Measurements from ENCODE around the gene UBLCP1.

Gene UBLCP1

DNA sequence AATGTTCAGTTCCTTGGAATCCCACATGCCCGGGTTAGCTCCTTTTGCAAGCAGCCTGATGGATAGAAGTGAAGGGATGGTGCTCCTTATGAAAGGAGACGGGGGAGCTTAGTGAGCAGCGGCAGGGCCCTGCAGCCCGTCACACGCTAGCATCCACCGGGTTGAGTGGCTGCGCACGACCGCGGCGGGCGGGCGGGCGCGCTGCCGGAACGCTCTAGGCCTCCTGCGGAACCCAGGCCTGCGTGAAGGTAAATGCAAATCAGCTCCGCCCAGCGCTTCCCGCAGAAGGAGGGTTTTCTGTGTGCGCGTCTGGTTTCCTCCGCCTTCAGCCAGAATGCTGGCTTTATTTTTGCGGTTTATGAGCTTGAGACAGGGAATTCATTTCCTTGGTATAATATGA is 47.4 kb downstream of the UBLCP1 start:
- FAIRE-seq: no peak

DNA sequence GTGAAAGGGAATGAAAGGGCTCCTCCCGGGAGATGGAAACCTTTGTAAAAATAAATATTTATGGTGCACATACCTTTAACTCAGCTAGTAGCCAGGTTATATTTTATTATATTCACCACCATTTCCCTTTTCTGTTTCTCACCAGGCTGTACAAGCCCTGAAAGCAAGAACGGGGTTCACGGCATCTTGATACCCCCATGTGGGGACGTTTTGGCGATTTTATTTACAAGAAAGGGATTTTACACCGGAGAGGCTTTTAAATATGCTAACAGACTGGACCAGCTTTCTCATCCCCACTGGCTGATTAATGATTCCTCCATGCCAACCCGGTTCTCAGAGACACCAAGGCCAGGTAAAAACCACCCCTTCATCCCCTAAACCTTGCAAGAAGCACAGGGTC is 48.0 kb downstream of the UBLCP1 start:
- FAIRE-seq: no peak
- DNase-seq (ENCODE audit: low spot score): no peak

More for the DNA sequence above, 47.4 kb downstream of the UBLCP1 start:
- no peak for DNase-seq (ENCODE audit: low spot score)

DNA sequence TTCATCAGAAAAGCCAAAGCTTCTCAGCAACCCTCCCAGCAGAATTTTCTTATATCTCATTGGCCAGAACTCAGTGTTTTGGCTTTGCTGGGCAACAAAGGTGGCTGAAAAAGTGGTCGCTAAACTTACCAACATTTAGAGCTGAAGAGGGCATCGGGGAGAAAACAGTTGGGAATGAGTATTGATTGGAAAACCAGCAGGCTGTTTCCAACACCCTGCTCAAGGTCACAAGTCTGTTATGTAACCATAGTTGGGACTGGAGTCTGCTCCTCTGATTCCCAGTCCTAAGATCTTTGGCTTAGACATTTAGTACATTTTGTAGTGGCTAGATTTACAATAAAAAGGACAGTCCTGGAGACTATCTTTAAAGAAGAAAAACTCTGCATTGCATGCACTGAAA is 50.1 kb downstream of the UBLCP1 start:
- no peak for FAIRE-seq
- DNase-seq (ENCODE audit: low spot score): no peak

DNA sequence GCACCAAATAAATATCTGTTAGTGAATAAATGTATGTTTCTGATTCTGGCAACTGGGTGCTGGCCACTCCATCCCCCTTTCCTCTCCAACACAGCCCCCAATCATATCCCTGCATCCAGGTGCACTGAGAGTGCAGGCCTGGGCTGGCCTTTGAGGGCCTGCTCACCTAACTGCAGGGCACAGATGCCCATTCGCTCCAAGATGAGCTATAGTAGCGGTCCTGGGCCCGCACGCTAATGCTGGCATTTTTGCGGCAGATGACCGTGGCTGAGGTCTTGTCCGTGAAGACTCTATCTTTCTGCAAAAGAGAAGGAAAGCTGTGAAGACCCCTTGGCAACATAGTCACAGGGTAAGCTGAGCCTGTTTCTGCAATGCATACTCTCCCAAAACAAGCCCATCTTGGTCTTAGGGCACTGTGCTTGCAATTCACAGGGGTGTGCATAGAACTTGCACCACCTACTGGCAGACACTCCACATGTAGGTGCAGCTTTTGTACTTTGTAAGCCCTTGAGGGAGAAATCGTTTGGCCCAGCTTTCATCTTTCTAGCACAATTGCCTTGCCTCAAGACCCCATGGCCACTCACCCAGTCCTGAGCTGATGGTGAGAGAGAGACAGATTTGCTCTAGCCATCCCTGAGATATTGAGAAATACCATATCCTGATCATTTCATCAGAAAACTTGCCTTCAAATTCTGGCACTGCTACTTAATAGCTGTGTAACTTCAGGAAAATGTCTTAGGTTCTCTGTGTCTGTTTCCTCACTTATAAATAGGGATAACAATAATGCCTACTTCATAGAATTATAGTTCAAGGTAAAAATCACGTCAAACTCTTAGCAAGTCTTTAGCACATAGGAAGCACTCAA is 53.7 kb downstream of the UBLCP1 start:
- no peak for FAIRE-seq
- peak; percentile 52 for DNase-seq (ENCODE audit: low spot score)

DNA sequence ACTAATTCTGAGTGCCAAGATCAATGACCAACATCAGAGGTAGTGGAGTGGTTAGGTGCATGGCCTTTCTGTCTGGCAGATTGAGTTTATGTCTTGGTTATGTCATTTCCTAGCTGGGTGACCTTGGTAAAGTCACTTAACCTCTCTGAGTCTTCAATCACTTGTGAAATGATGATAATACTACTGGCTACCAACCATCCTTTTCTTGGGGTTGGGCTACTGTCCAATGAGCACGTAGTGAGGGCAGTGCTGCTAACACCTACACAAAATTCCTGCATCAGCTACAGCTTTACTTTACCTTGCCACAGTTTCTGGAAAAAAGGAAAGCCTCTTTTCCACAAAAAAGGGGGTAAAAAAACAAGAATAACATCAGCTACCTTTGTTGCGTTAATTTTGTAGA is 54.8 kb downstream of the UBLCP1 start:
- FAIRE-seq: no peak
- DNase-seq (ENCODE audit: low spot score): no peak

DNA sequence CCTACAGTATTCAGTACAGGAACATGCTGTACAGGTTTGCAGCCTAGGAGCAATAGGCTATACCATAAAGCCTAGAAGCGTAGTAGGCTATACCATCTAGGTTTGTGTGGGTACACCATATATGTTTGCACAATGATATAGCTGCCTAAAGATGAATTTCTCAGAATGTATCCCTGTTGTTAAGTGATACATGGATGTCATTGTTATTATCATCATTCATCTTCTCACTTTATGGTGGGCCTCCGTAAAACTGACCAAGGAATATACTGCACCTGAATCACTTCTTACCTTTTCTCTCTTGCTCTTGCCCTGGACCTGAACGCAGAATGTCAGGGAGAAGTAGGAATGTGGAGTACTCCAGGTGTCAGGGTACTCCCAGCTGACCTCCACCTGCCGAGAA is 55.4 kb downstream of the UBLCP1 start:
- FAIRE-seq (no peak), DNase-seq (ENCODE audit: low spot score) (no peak)

DNA sequence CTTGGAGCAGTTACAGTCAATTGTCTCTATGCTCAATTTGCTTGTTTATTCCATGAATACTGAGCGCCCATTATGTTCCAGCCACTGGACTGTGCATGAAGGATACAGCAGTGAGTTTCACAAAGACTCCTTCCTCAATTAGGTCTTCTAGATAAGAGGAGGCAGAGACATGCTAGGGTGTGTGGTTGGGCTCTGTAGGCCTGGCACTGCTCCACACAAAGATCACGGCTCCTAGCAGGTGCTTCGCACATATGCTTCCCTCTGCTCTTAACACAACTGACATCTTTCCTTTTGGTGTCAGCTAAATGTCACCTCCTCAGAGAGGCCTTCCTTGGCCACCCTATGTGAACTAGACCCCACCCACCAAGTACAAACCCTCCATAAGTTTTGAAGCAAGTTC is 56.3 kb downstream of the UBLCP1 start:
- DNase-seq (ENCODE audit: low spot score) (no peak), FAIRE-seq (no peak)

DNA sequence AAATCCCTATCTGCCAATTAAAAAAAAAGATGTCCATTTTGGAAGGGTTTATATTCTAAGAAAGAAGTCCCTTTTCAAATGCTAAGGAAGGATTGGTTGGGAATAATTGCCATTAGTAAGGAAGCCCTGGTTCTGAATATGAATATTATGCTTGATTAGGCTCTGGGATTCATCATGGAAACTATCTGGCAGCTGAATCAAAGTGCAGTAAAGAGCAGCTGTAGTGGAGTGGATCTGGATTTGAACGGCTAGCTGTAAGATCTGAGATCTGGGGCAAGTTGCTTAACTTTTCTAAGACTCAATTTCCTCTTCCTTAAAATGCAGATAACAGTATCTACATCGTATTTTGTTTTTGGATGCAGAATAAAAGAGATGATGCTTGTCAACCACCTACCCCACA is 56.7 kb downstream of the UBLCP1 start:
- no peak for FAIRE-seq
- DNase-seq (ENCODE audit: low spot score): no peak

DNA sequence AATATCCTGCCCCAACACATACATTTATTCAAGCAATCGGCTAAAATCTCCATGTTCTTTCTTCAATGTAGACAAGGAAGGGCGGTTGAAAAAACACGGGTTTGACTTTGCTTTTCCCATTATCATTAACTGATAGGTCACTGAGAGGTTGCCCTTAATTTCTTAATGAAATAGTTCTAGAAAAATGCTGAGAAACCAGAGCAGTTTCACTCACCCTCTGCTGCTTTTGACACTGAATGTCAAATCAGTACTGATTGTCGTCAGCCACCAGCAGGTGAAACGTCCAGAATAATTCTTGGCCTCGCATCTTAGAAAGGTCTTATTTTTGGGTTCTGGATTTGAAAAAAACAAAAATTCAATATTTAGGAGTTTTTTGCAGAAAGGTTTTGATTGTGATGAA is 59.1 kb downstream of the UBLCP1 start:
- DNase-seq (ENCODE audit: low spot score) (no peak), FAIRE-seq (no peak)

DNA sequence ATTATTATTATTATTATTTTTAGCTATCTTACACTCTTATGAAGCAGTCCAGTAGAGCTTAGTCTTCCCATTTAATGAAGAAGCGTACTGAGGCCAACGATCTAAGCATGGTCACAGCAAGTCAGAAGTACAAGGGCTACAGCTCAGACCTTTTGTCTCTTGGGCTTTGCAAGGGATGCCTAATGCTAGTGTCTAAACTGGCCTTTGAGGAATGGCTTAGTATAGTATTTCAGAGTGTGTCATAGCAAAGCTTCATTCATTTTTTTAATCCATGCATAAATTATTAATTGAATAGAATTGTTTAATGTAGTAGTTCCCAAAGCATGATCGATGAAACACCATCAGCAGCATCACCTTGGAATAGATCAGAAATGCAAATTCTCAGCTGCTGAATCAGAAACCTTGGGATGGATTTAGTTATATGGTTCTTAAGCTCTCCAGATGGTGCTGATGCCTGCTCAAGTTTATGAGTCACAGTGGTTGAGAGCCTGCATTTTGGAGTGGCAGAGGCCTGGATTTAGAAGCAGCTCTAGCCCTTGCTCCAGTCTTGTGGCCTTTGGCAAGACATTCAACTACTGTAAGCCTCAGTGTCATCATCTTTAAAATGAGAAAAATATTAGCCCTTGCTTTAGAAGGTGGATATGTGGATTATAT is 61.1 kb downstream of the UBLCP1 start:
- DNase-seq (ENCODE audit: low spot score) (peak; percentile 58), FAIRE-seq (no peak)

DNA sequence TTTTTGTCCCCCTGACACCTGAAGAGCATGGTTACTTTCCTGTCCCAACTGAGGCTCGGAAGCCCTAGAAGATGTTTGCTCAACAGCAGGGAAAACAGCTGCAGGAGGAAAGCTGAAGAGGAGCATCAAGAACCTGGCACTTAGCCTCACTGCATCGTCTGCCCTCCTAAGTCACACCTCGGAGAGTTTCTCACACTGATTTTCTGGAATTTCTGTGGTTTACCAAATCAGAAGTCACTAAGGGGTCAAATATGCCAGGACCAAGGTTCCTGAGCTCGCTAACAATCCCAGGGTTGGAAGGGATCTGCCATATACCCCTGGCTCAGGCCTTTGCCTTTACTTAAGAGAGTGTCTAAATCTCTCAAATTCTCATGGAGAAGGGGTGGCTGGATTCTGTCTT is 61.9 kb downstream of the UBLCP1 start:
- DNase-seq (ENCODE audit: low spot score) (no peak), FAIRE-seq (no peak)

DNA sequence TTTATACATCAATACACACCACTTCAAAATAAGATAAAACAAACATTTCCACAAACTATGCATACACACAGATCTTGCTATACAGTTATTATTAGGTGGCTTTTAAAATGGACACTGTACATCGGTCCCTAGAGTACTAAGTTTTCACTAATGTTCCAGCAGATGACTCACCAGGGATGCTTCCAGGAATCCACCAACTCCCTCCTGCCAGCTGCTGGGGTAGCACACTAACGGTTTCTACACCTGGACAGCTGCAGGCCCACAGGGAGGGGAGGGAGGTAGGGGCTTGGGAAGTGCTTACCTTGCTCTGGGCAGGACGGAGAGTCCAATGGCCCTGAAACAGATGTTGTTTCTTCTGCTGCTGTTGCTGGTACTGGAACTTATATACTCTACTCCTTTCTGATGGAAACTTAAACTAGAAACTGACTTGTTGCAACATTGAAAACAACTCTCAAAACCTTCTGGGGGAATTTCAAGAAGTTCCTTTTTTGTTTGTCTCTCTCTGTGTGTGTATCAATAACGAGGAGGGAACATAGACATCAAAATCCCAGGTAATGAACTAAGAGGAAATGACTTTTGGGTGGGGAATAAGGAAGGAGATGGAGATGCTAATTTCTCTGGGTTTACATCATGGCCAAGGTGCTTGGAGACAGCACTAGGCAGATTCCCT is 67.2 kb downstream of the UBLCP1 start, which contains the start of gene IL12B:
IL12B (minus strand) TSS at position 357 of the 670 bp plus-strand sequence. CDS start 3,705 bp downstream, outside the sequence.
- FAIRE-seq (peak; percentile 82), DNase-seq (ENCODE audit: low spot score) (peak; percentile 77)

DNA sequence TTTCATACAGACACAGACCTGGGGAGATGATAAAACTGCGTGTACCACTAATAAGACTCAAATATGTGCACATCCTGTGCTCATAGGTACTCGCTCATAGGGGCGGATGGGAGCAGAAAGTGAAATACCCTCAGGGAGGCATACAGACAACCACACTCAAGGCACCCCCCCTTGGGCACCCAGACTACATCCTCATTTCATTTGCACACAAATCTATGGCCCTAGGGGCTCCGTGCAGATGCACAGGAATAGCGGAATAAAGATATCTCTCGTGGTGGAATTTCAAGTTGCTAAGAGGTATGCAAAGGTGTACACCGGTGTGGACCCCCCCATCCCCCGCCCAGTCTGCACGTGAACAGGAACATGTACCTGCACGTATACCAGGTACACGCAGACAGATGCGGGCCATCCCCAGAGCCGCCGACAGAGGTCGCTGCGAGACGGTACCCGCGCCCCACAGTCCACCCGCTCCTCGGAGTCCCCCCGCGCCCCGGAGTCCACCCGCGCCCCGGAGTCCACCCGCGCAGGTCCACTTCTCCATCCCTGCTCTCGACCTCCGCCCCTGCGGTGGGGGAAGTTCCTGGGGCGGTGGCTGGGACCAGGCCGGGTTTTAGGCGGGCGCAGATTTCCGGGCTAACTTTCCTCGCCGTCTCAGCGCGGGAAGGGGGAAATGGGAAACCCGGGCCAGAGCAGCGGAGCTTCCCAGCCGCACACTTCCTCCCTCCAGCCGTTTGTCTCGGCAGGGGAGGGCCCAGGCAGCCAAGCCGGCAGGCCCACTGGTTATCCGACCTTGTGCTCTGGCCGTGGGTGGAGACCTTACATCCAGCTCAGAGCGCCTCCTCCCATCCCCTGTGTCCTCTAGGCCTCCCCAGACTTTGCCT is 68.2 kb downstream of the UBLCP1 start:
- DNase-seq (ENCODE audit: low spot score) (no peak), FAIRE-seq (no peak)

DNA sequence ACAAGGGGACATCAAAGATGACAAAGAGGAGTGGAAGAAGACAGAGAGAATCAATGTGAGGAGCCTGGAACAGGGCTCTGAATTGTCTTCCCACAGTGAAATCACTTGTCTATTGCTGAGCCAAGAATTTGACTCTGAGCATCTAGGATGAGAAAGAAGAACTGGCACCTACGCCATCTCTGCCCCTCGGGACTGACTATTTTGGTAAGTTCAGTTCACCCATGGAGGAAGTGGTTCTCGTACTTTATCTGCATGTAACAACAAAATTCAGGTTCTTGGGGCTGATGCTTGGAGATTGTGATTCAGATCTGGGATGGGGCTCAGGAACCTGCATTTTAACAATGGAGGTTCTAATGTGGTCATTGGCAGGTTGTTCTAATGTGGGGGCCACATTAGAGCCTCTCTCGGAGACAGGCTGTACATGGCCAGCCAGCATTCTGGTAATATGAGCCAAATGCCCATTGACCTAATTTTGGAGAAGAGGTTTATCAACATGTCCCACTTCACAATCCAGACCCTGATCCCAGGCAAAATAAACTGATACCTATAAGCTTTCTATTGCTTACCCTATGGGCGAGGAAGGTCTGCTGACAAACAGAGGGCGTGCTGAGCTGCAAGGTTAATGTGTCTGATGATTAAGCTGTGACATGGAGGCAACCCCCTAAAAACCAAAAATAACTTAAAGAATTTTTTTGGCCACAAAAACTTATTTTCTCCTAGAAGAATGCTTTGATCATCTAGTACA is 69.9 kb downstream of the UBLCP1 start:
- no peak for FAIRE-seq
- DNase-seq (ENCODE audit: low spot score): no peak

DNA sequence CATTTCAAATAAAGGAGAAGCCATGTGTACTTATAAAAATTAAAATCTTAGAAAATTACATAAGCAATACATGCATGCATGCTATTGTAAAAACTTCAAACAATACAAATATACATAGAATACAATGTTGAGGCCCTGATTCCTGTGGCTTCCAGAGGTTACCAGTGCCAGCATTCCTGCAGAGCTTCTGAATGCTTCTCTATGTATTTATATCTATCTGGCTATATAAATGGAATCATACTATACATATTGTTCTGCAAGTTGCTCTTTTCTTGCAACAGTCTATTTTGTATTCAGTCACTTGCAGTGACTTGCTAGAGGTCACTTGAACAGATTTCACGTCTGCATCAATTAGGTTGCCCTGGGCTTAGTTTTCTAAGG is 70.4 kb downstream of the UBLCP1 start:
- FAIRE-seq (no peak), DNase-seq (ENCODE audit: low spot score) (no peak)
